Gastroesophageal sphincter (tissue), 3 donors: ENCODE data around the gene NUP98.

ENCODE experiments used
- POLR2A ChIP-seq, 2 donors: fragments of 450-650 bp; IDR thresholded peaks; one replicate each; pipeline ENCODE4 v1.6.1; 2017; ENCODE audit warnings: antibody characterized with exemption in 2 of 2, mild to moderate bottlenecking in 2 of 2, moderate library complexity in 1 of 2
- POLR2AphosphoS5 ChIP-seq: sonication (generic); formaldehyde crosslinking; IDR thresholded peaks from one replicate; pipeline ENCODE4 v1.6.1; 2017; ENCODE audit warnings: antibody characterized with exemption
- TF ChIP-seq, protein P1 (sequence below), 4 experiments: fragments of 200-600 bp in 2 of 4; fragments of 450-650 bp in 2 of 4; sonication (generic) in 1 of 4; IDR thresholded peaks; one replicate each; pipeline ENCODE4 v1.5.1; 2017 to 2019; ENCODE audit warnings: antibody characterized with exemption in 4 of 4, mild to moderate bottlenecking in 2 of 4, moderate library complexity in 2 of 4

DNA sequence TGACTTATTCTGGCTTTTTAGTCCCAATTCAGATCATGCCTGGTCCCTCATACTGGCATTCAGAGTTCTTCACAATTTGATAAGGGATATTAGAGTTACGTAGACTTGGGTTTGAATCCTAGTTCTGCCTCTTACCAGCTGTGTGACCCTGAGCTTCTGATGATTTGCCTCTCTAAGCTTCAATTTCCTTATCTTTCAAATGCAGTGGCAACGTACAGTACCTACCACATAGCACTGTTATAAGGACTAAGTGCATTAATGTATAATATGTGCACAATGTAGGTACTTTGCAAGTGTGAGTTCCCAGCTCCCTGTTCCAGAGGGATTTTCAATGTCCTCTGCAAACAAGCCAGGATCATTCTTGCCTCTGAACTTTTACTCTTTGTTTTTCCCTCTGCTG lies 36.1 kb upstream of the NUP98 start:
- TF ChIP-seq, protein P1, sequence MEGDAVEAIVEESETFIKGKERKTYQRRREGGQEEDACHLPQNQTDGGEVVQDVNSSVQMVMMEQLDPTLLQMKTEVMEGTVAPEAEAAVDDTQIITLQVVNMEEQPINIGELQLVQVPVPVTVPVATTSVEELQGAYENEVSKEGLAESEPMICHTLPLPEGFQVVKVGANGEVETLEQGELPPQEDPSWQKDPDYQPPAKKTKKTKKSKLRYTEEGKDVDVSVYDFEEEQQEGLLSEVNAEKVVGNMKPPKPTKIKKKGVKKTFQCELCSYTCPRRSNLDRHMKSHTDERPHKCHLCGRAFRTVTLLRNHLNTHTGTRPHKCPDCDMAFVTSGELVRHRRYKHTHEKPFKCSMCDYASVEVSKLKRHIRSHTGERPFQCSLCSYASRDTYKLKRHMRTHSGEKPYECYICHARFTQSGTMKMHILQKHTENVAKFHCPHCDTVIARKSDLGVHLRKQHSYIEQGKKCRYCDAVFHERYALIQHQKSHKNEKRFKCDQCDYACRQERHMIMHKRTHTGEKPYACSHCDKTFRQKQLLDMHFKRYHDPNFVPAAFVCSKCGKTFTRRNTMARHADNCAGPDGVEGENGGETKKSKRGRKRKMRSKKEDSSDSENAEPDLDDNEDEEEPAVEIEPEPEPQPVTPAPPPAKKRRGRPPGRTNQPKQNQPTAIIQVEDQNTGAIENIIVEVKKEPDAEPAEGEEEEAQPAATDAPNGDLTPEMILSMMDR (IDR thresholded peaks at IDR 0.05) = no peak
- TF ChIP-seq POLR2AphosphoS5 (no peak), POLR2A (IDR thresholded peaks at IDR 0.05) (no peak)
